ENCODE data around the gene CEMIP2. TPM values are rescaled to one million over a fixed set of nuclear protein-coding genes. Genes with fewer than 3 reads are reported as not detected.

The CEMIP2 gene
- polyA plus RNA-seq, 3 donors: 11.6 to 58.7 (median 21.4) TPM

DNA sequence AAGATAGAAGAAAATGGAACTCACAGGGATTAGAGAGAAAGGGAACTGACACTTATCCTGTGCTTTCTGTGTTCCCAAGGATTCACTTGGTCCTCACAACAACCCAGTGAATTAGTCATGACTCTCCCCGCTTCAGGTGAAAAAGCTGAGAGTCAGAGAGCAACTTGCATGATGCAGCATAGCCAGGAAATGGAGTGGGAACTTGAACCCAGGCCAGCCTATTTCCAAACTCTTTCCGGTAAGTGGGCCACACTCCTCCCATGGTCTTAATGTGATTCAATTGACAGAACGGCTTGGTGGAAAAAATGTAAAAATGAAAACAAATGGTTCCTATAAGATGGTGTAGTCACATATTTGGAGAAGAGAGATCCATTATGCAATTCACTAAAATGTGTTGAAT, 45.9 kb upstream of the CEMIP2 start:
- Histone ChIP-seq H3K9me3 (replicated peaks in 1 of 2; ENCODE audit: control insufficient read depth in 1 of 2, insufficient read depth in 1 of 2, low read length in 2 of 2) (no peaks in the 10 kb centered on the region), H3K4me2 (replicated peaks; ENCODE audit: extremely low read depth, low read length, poor library complexity, severe bottlenecking) (no peak overlapping the region), H3K9ac (ENCODE audit: insufficient read depth, low read length, poor library complexity, severe bottlenecking) (no peak overlapping the region), H4K20me1 (ENCODE audit: insufficient read depth, low read length) (no peaks in the 10 kb centered on the region), H3K4me3 (replicated peaks in 1 of 3; ENCODE audit: low read depth in 2 of 3, low read length in 3 of 3) (no peak overlapping the region), H2AFZ (ENCODE audit: insufficient read depth, low read depth, low read length, poor library complexity, severe bottlenecking) (no peak overlapping the region), H3K27me3 (ENCODE audit: control insufficient read depth in 2 of 2, insufficient read depth in 2 of 2, low read length in 2 of 2) (no peaks in the 10 kb centered on the region), H3K79me2 (ENCODE audit: insufficient read depth, low read length) (no peaks in the 10 kb centered on the region), H3K27ac (ENCODE audit: low read depth in 1 of 2, low read length in 2 of 2) (no peak overlapping the region), H3K4me1 (ENCODE audit: control insufficient read depth in 1 of 2, insufficient read depth in 2 of 2, low read length in 2 of 2) (no peaks in the 10 kb centered on the region), H3K36me3 (replicated peaks in 1 of 2; ENCODE audit: control insufficient read depth in 1 of 2, insufficient read depth in 2 of 2, low read length in 2 of 2) (no peaks in the 10 kb centered on the region)
- Mint-ChIP-seq H3K27ac (no peak overlapping the region), H3K4me3 (no peak overlapping the region), H3K4me1 (peaks cover 6% of the 10 kb centered on the region), H3K27me3 (ENCODE audit: low read depth in 3 of 3) (peaks cover 2 to 3% (median 2%) of the 10 kb centered on the region in 3 donors), H3K36me3 (no peaks in the 10 kb centered on the region), H3K9me3 (no peaks in the 10 kb centered on the region)
- no peak for DNase-seq
- 100% methylated on average over 1 of the region's 3 CpGs for WGBS (ENCODE audit: insufficient coverage)
- TF ChIP-seq, protein P1, sequence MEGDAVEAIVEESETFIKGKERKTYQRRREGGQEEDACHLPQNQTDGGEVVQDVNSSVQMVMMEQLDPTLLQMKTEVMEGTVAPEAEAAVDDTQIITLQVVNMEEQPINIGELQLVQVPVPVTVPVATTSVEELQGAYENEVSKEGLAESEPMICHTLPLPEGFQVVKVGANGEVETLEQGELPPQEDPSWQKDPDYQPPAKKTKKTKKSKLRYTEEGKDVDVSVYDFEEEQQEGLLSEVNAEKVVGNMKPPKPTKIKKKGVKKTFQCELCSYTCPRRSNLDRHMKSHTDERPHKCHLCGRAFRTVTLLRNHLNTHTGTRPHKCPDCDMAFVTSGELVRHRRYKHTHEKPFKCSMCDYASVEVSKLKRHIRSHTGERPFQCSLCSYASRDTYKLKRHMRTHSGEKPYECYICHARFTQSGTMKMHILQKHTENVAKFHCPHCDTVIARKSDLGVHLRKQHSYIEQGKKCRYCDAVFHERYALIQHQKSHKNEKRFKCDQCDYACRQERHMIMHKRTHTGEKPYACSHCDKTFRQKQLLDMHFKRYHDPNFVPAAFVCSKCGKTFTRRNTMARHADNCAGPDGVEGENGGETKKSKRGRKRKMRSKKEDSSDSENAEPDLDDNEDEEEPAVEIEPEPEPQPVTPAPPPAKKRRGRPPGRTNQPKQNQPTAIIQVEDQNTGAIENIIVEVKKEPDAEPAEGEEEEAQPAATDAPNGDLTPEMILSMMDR (IDR thresholded peaks at IDR 0.05): no peak
- intact Hi-C loops (cut with micrococcal nuclease): no loop called here

DNA sequence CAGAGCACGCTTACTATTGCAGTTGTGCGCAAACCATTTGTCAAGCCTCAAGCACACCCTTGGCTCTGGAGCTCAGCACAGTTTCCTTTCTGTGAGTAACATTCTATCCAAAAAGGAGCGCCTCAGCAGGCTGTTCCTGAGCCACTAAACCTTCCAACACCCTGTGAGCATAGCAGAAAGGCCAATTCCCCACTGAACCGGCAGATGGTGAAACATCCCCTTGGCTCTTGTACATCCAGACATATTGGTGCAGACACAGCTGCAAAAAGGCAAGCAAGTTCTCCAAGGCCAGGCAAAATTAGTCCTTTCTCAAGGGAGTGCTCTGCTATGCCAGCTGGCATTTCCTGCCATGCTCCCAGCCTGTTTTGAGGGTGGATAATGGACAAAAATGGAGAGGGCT, 44.1 kb upstream of the CEMIP2 start:
- no peaks in the 10 kb centered on the region for H3K79me2 ChIP-seq (ENCODE audit: insufficient read depth, low read length)
- H3K27ac Mint-ChIP-seq: no peak overlapping the region
- H3K27ac ChIP-seq (ENCODE audit: low read depth in 1 of 2, low read length in 2 of 2): no peak overlapping the region
- H3K27me3 ChIP-seq (ENCODE audit: control insufficient read depth in 2 of 2, insufficient read depth in 2 of 2, low read length in 2 of 2): no peaks in the 10 kb centered on the region
- H3K4me2 ChIP-seq (replicated peaks; ENCODE audit: extremely low read depth, low read length, poor library complexity, severe bottlenecking): no peak overlapping the region
- H4K20me1 ChIP-seq (ENCODE audit: insufficient read depth, low read length): no peaks in the 10 kb centered on the region
- H3K9me3 ChIP-seq (replicated peaks in 1 of 2; ENCODE audit: control insufficient read depth in 1 of 2, insufficient read depth in 1 of 2, low read length in 2 of 2): no peaks in the 10 kb centered on the region
- H3K4me1 Mint-ChIP-seq: peaks cover 6% of the 10 kb centered on the region
- H3K4me3 Mint-ChIP-seq: no peak overlapping the region
- no peak overlapping the region for H2AFZ ChIP-seq (ENCODE audit: insufficient read depth, low read depth, low read length, poor library complexity, severe bottlenecking)
- H3K4me3 ChIP-seq (replicated peaks in 1 of 3; ENCODE audit: low read depth in 2 of 3, low read length in 3 of 3): no peak overlapping the region
- no peak overlapping the region for H3K9ac ChIP-seq (ENCODE audit: insufficient read depth, low read length, poor library complexity, severe bottlenecking)
- no peak for DNase-seq
- H3K9me3 Mint-ChIP-seq: no peaks in the 10 kb centered on the region
- WGBS (ENCODE audit: insufficient coverage): 95% methylated on average over 3 of the region's 4 CpGs
- no peaks in the 10 kb centered on the region for H3K36me3 Mint-ChIP-seq
- no peaks in the 10 kb centered on the region for H3K36me3 ChIP-seq (replicated peaks in 1 of 2; ENCODE audit: control insufficient read depth in 1 of 2, insufficient read depth in 2 of 2, low read length in 2 of 2)
- intact Hi-C loops (cut with micrococcal nuclease): no loop called here
- TF ChIP-seq, protein P1 (IDR thresholded peaks at IDR 0.05): no peak
- peaks cover 2 to 3% (median 2%) of the 10 kb centered on the region in 3 donors for H3K27me3 Mint-ChIP-seq (ENCODE audit: low read depth in 3 of 3)
- H3K4me1 ChIP-seq (ENCODE audit: control insufficient read depth in 1 of 2, insufficient read depth in 2 of 2, low read length in 2 of 2): no peaks in the 10 kb centered on the region
